IMR-90 (cell line): Measurements from ENCODE around the gene PAX8. TPM values are rescaled to one million over a fixed set of nuclear protein-coding genes. Genes with fewer than 3 reads are reported as not detected.

Experiments
- ATAC-seq: fragments of 200-7000 bp; cut with Tn5 transposase; 2 replicates; pipeline ENCODE4 v1.9.1; 2020; ENCODE audit warnings: low read depth, mild to moderate bottlenecking, moderate library complexity
- BruUV-seq: library from RNA; stranded (reverse); fragments of 400-500 nt; replicated peaks from 2 replicates; lab custom pipeline; 2021; lab: Mats Ljungman, UMichigan
- CTCF ChIA-PET: fragments of 300-600 bp; formaldehyde crosslinking; extraction: SDS; loops from one replicate; lab custom pipeline; 2021; ENCODE audit warnings: antibody characterized with exemption; lab: Yijun Ruan, JAX
- POLR2A ChIA-PET: fragments of 300-600 bp; sonication (Branson Sonifier 250); formaldehyde crosslinking; loops from one replicate; lab custom pipeline; 2022; ENCODE audit warnings: antibody characterized with exemption; ENCODE audit not compliant: unreplicated experiment; lab: Charles Lee
- DNase-seq: peaks from one replicate; pipeline ENCODE4 v3.0.0; 2013
- H2AFZ ChIP-seq: replicated peaks from 2 replicates; pipeline ENCODE3; 2013; ENCODE audit warnings: low read length, mild to moderate bottlenecking; ENCODE audit not compliant: poor library complexity
- H2AK5ac ChIP-seq: 2 replicates; pipeline ENCODE4 v1.6.1; 2013; ENCODE audit warnings: low read depth, low read length, inconsistent platforms
- H2AK9ac ChIP-seq: replicated peaks from 2 replicates; pipeline ENCODE3; 2013; ENCODE audit warnings: mild to moderate bottlenecking, low read depth, low read length, moderate library complexity; ENCODE audit not compliant: poor library complexity
- H2BK120ac ChIP-seq: 2 replicates; pipeline ENCODE4 v1.6.1; 2013; ENCODE audit warnings: low read depth, low read length, inconsistent platforms
- H2BK15ac ChIP-seq: 3 replicates; pipeline ENCODE4 v1.6.1; 2013; ENCODE audit warnings: low read depth, low read length, inconsistent platforms
- H2BK20ac ChIP-seq: 2 replicates; pipeline ENCODE4 v1.6.1; 2013; ENCODE audit warnings: low read depth, mild to moderate bottlenecking, inconsistent platforms, low read length, moderate library complexity
- H2BK5ac ChIP-seq: 2 replicates; pipeline ENCODE4 v1.6.1; 2013; ENCODE audit warnings: mild to moderate bottlenecking, low read depth, low read length, inconsistent platforms; ENCODE audit not compliant: poor library complexity, severe bottlenecking
- H3K14ac ChIP-seq: replicated peaks from 2 replicates; pipeline ENCODE4 v1.6.1; 2013; ENCODE audit warnings: low read depth, low read length, inconsistent platforms
- H3K18ac ChIP-seq: 2 replicates; pipeline ENCODE4 v1.6.1; 2013; ENCODE audit warnings: low read depth, low read length, control low read depth
- H3K23ac ChIP-seq: 2 replicates; pipeline ENCODE4 v1.6.1; 2013; ENCODE audit warnings: low read depth, low read length, inconsistent platforms
- H3K27ac ChIP-seq: 2 replicates; pipeline ENCODE4 v1.5.1; 2013; ENCODE audit warnings: mild to moderate bottlenecking, control low read depth, low read length; ENCODE audit not compliant: insufficient read depth
- H3K27me3 ChIP-seq: 2 replicates; pipeline ENCODE4 v1.6.1; 2013; ENCODE audit warnings: low read length; ENCODE audit not compliant: control insufficient read depth, insufficient read depth
- H3K36me3 ChIP-seq: 2 replicates; pipeline ENCODE4 v1.6.1; 2013; ENCODE audit warnings: low read length, mixed read lengths; ENCODE audit not compliant: control insufficient read depth, insufficient read depth
- H3K4ac ChIP-seq: 2 replicates; pipeline ENCODE4 v1.6.1; 2013; ENCODE audit warnings: low read depth, low read length, inconsistent platforms
- H3K4me1 ChIP-seq: 2 replicates; pipeline ENCODE4 v1.6.1; 2013; ENCODE audit warnings: low read length, mixed read lengths; ENCODE audit not compliant: control insufficient read depth, insufficient read depth
- H3K4me2 ChIP-seq: 2 replicates; pipeline ENCODE4 v1.6.1; 2013; ENCODE audit warnings: low read depth, mild to moderate bottlenecking, control low read depth, low read length, moderate library complexity
- H3K4me3 ChIP-seq: 2 replicates; pipeline ENCODE4 v1.5.1; 2013; ENCODE audit warnings: low read depth, mild to moderate bottlenecking, control low read depth, low read length, moderate library complexity; ENCODE audit not compliant: insufficient read depth
- H3K56ac ChIP-seq: 2 replicates; pipeline ENCODE4 v1.6.1; 2013; ENCODE audit warnings: low read length, inconsistent platforms; ENCODE audit not compliant: insufficient read depth; ENCODE audit errors: extremely low read depth
- H3K79me1 ChIP-seq, 2 experiments: 2 replicates each; pipeline ENCODE4 v1.6.1; 2013; ENCODE audit warnings: low read length in 2 of 2, inconsistent platforms in 1 of 2, low read depth in 1 of 2
- H3K9ac ChIP-seq: 2 replicates; pipeline ENCODE4 v1.6.1; 2013; ENCODE audit warnings: low read depth, low read length, control low read depth
- H3K9me1 ChIP-seq: 2 replicates; pipeline ENCODE4 v1.6.1; 2013; ENCODE audit warnings: low read length, inconsistent platforms; ENCODE audit not compliant: insufficient read depth
- H3K9me3 ChIP-seq: 2 replicates; pipeline ENCODE4 v1.6.1; 2013; ENCODE audit warnings: low read length; ENCODE audit not compliant: control insufficient read depth, insufficient read depth
- H4K20me1 ChIP-seq: 2 replicates; pipeline ENCODE4 v1.6.1; 2013; ENCODE audit warnings: low read length, inconsistent platforms; ENCODE audit not compliant: insufficient read depth
- H4K5ac ChIP-seq: 2 replicates; pipeline ENCODE4 v1.6.1; 2013; ENCODE audit warnings: mild to moderate bottlenecking, low read depth, low read length, control low read depth
- H4K8ac ChIP-seq, 2 experiments: 2 replicates each; pipeline ENCODE4 v1.6.1; 2013; ENCODE audit warnings: low read depth in 2 of 2, low read length in 2 of 2, control low read depth in 1 of 2, inconsistent platforms in 1 of 2
- H4K91ac ChIP-seq: 2 replicates; pipeline ENCODE4 v1.6.1; 2013; ENCODE audit warnings: low read depth, low read length, inconsistent platforms; ENCODE audit not compliant: insufficient read depth
- BHLHE40 ChIP-seq: fragments of 150-350 bp; IDR thresholded peaks from 2 replicates; pipeline ENCODE4 v1.6.1; 2016; ENCODE audit warnings: mild to moderate bottlenecking, low read depth, low read length
- CEBPB ChIP-seq: IDR thresholded peaks from 2 replicates; pipeline ENCODE4 v1.6.1; 2012; ENCODE audit warnings: low read depth, low read length, improper control_type of control experiment
- CHD1 ChIP-seq: IDR thresholded peaks from 2 replicates; pipeline ENCODE4 v1.6.1; 2012; ENCODE audit warnings: low read depth, low read length, improper control_type of control experiment
- FOS ChIP-seq: fragments of 150-350 bp; IDR thresholded peaks from 2 replicates; pipeline ENCODE4 v1.6.1; 2016; ENCODE audit warnings: low read depth, low read length
- MAZ ChIP-seq: IDR thresholded peaks from 2 replicates; pipeline ENCODE4 v1.6.1; 2012; ENCODE audit warnings: low read depth, mild to moderate bottlenecking, low read length, improper control_type of control experiment, moderate library complexity, borderline replicate concordance
- MXI1 ChIP-seq: IDR thresholded peaks from 2 replicates; pipeline ENCODE4 v1.6.1; 2012; ENCODE audit warnings: low read depth, mild to moderate bottlenecking, low read length, moderate library complexity, borderline replicate concordance
- POLR2A ChIP-seq: IDR thresholded peaks from 2 replicates; pipeline ENCODE4 v1.6.1; 2012; ENCODE audit warnings: mild to moderate bottlenecking, low read depth, low read length
- RAD21 ChIP-seq: IDR thresholded peaks from 2 replicates; pipeline ENCODE4 v1.6.1; 2012; ENCODE audit warnings: low read length, improper control_type of control experiment
- RCOR1 ChIP-seq: IDR thresholded peaks from 2 replicates; pipeline ENCODE4 v1.6.1; 2012; ENCODE audit warnings: mild to moderate bottlenecking, low read length, improper control_type of control experiment; ENCODE audit not compliant: insufficient replicate concordance
- RFX5 ChIP-seq: IDR thresholded peaks from 2 replicates; pipeline ENCODE4 v1.8.0; 2012; ENCODE audit warnings: low read depth, mild to moderate bottlenecking, low read length, moderate library complexity
- SMC3 ChIP-seq: fragments of 150-350 bp; IDR thresholded peaks from 2 replicates; pipeline ENCODE4 v1.6.1; 2016; ENCODE audit warnings: low read depth, mild to moderate bottlenecking, antibody characterized with exemption, low read length, moderate library complexity
- WGBS, 2 experiments: methylation state at CpG; one replicate each; pipeline versions ENCODE4 v1.1.5 to v1.1.7; 2013; ENCODE audit warnings: missing lambda C conversion rate in 2 of 2; ENCODE audit not compliant: insufficient read length in 1 of 2; ENCODE audit errors: extremely low coverage in 2 of 2; 5-methylcytosine and 5-hydroxymethylcytosine counted together
- dilution Hi-C: fragments of 300-500 bp; cut with HindIII; formaldehyde crosslinking; loops from one replicate; pipeline ENCODE4 v1.14.3; 2018; ENCODE audit warnings: low sequenced_read_pairs; ENCODE audit not compliant: unreplicated experiment
- in situ Hi-C: fragments of 300-500 bp; cut with MboI; formaldehyde crosslinking; loops from 3 replicates; pipeline ENCODE4 v1.14.3; 2019; ENCODE audit warnings: low sequenced_read_pairs, inconsistent platforms, mixed read lengths
- intact Hi-C: fragments of 100-400 bp; cut with micrococcal nuclease; formaldehyde crosslinking; loops from 2 replicates; pipeline ENCODE4 v1.10.0; 2022
- polyA plus RNA-seq, 3 experiments: library from polyadenylated mRNA; depleted of rRNA; stranded (reverse); fragments of >200 nt; gene quantifications; 2 replicates each; pipeline ENCODE4 v1.2.3, GENCODE V29; 2012; ENCODE audit warnings: low replicate concordance in 1 of 3
- total RNA-seq: library from RNA; depleted of rRNA; stranded (reverse); fragments of >200 nt; gene quantifications from 2 replicates; pipeline ENCODE4 v1.2.3, GENCODE V29; 2012
- TF ChIP-seq, protein P1 (sequence below): fragments of 150-350 bp; IDR thresholded peaks from 2 replicates; pipeline ENCODE4 v1.6.1; 2017; ENCODE audit warnings: mild to moderate bottlenecking, antibody characterized with exemption, low read length, low read depth
- TF ChIP-seq, protein P2 (sequence below): conservative IDR thresholded peaks from 2 replicates; pipeline ENCODE4 v1.5.1; 2012; ENCODE audit warnings: mild to moderate bottlenecking, low read depth, low read length, improper control_type of control experiment
- TF ChIP-seq, protein P3 (sequence below): fragments of 150-350 bp; IDR thresholded peaks from 2 replicates; pipeline ENCODE4 v1.6.1; 2016; ENCODE audit warnings: low read depth, mild to moderate bottlenecking, low read length, moderate library complexity, borderline replicate concordance

The PAX8 gene
- total and polyA plus RNA-seq, 2 of the 4 experiments (the other 2 are of a cell fraction): 0.18 to 1.5 TPM

DNA sequence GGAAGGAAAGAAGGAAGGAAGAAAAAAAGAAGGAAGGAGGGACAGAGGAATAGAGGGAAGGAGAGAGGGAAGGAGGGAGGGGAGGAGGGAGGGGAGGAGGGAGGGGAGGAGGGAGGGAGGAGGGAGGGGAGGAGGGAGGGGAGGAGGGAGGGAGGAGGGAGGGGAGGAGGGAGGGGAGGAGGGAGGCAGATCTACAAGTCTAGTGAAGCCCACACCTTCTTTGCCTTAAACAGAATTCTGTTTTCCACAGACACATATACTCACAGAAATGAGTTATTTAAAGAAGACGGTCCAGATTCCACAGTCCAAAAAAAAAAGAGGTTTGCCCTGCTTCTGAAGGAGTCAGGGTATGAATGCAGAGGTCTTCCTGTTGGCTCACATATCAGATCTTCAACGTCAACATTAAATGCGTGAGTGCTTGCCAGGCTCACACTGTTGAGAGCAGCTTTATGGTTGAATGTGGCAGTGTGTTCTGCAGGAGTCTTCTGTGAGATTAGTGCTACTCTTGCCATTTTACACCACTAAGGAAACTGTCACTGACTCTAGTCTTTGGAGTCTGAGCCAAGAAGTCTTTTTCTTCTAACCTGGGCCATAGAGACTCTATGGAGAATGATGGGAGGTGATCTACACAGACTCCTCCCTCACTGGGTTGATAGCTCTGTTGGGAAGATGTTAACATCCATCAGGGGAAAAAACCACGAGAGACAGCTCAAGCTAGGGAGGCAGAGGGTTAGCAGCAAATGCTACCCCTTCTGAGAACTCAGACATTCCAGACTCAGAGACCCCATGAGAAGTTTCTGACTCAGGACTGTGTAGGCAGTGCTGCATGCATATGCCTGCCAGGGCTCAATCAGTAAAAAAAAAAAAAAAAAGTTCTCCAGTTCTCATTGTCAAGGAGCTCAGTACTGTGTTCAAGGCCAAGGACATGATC lies 23.3 kb downstream of the PAX8 start:
- no peak overlapping the region for H2BK5ac ChIP-seq
- WGBS, 2 experiments: no CpG with 5 or more reads among the region's 4 CpGs
- H4K8ac ChIP-seq: no peak overlapping the region
- H3K9me1 ChIP-seq: no peaks in the 10 kb centered on the region
- no peaks in the 10 kb centered on the region for H4K20me1 ChIP-seq
- no TSS peak for BruUV-seq
- ChIA-PET POLR2A (no interaction called here), CTCF (interaction anchor here (0.6 to 1.2 kb wide), 4 partner anchors 14 to 84 kb away, joined by 3 to 5 read pairs (median 4); no protein-coding TSS in a partner anchor)
- H3K27me3 ChIP-seq: peaks cover 7% of the 10 kb centered on the region; the same call in 1 of the 2 replicates
- no peak overlapping the region for H3K4ac ChIP-seq
- no peak overlapping the region for H3K4me3 ChIP-seq
- no peaks in the 10 kb centered on the region; the same call in 1 of the 2 replicates for H3K36me3 ChIP-seq
- H3K4me1 ChIP-seq: peaks cover 5% of the 10 kb centered on the region; the same call in 1 of the 2 replicates
- no peak for TF ChIP-seq CHD1
- TF ChIP-seq RAD21: no peak
- no peak for TF ChIP-seq RFX5
- TF ChIP-seq POLR2A: no peak
- no peak for TF ChIP-seq FOS
- TF ChIP-seq, protein P1, sequence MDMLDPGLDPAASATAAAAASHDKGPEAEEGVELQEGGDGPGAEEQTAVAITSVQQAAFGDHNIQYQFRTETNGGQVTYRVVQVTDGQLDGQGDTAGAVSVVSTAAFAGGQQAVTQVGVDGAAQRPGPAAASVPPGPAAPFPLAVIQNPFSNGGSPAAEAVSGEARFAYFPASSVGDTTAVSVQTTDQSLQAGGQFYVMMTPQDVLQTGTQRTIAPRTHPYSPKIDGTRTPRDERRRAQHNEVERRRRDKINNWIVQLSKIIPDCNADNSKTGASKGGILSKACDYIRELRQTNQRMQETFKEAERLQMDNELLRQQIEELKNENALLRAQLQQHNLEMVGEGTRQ: no peak
- TF ChIP-seq CEBPB: no peak
- TF ChIP-seq, protein P2, sequence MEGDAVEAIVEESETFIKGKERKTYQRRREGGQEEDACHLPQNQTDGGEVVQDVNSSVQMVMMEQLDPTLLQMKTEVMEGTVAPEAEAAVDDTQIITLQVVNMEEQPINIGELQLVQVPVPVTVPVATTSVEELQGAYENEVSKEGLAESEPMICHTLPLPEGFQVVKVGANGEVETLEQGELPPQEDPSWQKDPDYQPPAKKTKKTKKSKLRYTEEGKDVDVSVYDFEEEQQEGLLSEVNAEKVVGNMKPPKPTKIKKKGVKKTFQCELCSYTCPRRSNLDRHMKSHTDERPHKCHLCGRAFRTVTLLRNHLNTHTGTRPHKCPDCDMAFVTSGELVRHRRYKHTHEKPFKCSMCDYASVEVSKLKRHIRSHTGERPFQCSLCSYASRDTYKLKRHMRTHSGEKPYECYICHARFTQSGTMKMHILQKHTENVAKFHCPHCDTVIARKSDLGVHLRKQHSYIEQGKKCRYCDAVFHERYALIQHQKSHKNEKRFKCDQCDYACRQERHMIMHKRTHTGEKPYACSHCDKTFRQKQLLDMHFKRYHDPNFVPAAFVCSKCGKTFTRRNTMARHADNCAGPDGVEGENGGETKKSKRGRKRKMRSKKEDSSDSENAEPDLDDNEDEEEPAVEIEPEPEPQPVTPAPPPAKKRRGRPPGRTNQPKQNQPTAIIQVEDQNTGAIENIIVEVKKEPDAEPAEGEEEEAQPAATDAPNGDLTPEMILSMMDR: no peak
- no peak for TF ChIP-seq RCOR1
- TF ChIP-seq MAZ: no peak
- TF ChIP-seq MXI1: no peak
- no peak for TF ChIP-seq SMC3
- no peak for TF ChIP-seq BHLHE40
- TF ChIP-seq, protein P3, sequence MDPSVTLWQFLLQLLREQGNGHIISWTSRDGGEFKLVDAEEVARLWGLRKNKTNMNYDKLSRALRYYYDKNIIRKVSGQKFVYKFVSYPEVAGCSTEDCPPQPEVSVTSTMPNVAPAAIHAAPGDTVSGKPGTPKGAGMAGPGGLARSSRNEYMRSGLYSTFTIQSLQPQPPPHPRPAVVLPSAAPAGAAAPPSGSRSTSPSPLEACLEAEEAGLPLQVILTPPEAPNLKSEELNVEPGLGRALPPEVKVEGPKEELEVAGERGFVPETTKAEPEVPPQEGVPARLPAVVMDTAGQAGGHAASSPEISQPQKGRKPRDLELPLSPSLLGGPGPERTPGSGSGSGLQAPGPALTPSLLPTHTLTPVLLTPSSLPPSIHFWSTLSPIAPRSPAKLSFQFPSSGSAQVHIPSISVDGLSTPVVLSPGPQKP: no peak
- no peak overlapping the region for H4K91ac ChIP-seq
- dilution Hi-C loops (no loop called here), in situ Hi-C loops (no loop called here), intact Hi-C loops (no loop called here)
- no peaks in the 10 kb centered on the region for H3K79me1 ChIP-seq
- no peak overlapping the region for H3K56ac ChIP-seq
- no peak overlapping the region for H3K23ac ChIP-seq
- H2AFZ ChIP-seq: peak overlapping the region; percentile 3
- ATAC-seq (no peak), DNase-seq (peak; percentile 53)
- no peak overlapping the region for H4K5ac ChIP-seq
- no peak overlapping the region for H3K4me2 ChIP-seq
- no peak overlapping the region for H2BK20ac ChIP-seq
- H3K18ac ChIP-seq: no peak overlapping the region
- no peak overlapping the region for H3K9ac ChIP-seq
- no peak overlapping the region for H3K27ac ChIP-seq
- H2BK120ac ChIP-seq: no peak overlapping the region
- no peak overlapping the region for H2BK15ac ChIP-seq
- H2AK5ac ChIP-seq: no peak overlapping the region
- no peaks in the 10 kb centered on the region for H3K9me3 ChIP-seq
- H2AK9ac ChIP-seq: no peak overlapping the region
- no peak overlapping the region for H3K14ac ChIP-seq
